ENCODE data around the gene PPARD.
"Not testable (repeated sequence)": the region's sequence is repeated elsewhere in the genome, so short reads cannot be mapped to it uniquely, and the experiment has no call there.

Gene PPARD

GRCh38 chr6:35388030-35388429 lies 45.7 kb downstream of the PPARD start:
- DNase-seq = no peak

GRCh38 chr6:35388772-35389352 lies 46.5 kb downstream of the PPARD start:
- no peak for DNase-seq

- DNase-seq = not testable (repeated sequence)
These were observed 47.0 kb downstream of the PPARD start for GRCh38 chr6:35389386-35389785.

GRCh38 chr6:35391240-35391968 lies 49.0 kb downstream of the PPARD start:
- no peak for DNase-seq

GRCh38 chr6:35392111-35392702 lies 49.8 kb downstream of the PPARD start:
- DNase-seq = no peak

- no peak for DNase-seq
These were observed 50.7 kb downstream of the PPARD start for GRCh38 chr6:35392773-35393672.

GRCh38 chr6:35396991-35397390 lies 54.6 kb downstream of the PPARD start:
- no peak for DNase-seq

GRCh38 chr6:35397806-35398418 lies 55.6 kb downstream of the PPARD start:
- no peak for DNase-seq

- DNase-seq = no peak
These were observed 56.2 kb downstream of the PPARD start for GRCh38 chr6:35398526-35398925.

GRCh38 chr6:35400111-35400510 lies 57.8 kb downstream of the PPARD start:
- no peak for DNase-seq

- DNase-seq = no peak
These were observed 58.5 kb downstream of the PPARD start for GRCh38 chr6:35400901-35401311.

GRCh38 chr6:35401514-35401913 lies 59.2 kb downstream of the PPARD start:
- DNase-seq = no peak

GRCh38 chr6:35402136-35402855 lies 59.9 kb downstream of the PPARD start:
- peak; percentile 25 for DNase-seq

- no peak for DNase-seq
These were observed 60.5 kb downstream of the PPARD start for GRCh38 chr6:35402856-35403191.

GRCh38 chr6:35403544-35404442 lies 61.4 kb downstream of the PPARD start:
- DNase-seq = no peak

- peak; percentile 64 for DNase-seq
These were observed 64.5 kb downstream of the PPARD start for GRCh38 chr6:35406711-35407485.

- no peak for DNase-seq
These were observed 66.9 kb downstream of the PPARD start for GRCh38 chr6:35409245-35409644.

GRCh38 chr6:35410131-35410530 lies 67.8 kb downstream of the PPARD start:
- DNase-seq = no peak

GRCh38 chr6:35411066-35411465 lies 68.7 kb downstream of the PPARD start:
- no peak for DNase-seq

- DNase-seq = no peak
These were observed 69.7 kb downstream of the PPARD start for GRCh38 chr6:35412102-35412501.

Measured in retina (tissue), 1 donor.